Muscle layer of colon (tissue), 2 donors: Measurements from ENCODE around the gene TOR4A.

Experiments used
- H3K27ac ChIP-seq: one replicate; pipeline ENCODE4 v1.7.0; 2013; ENCODE audit warnings: low read depth, mild to moderate bottlenecking, low read length, moderate library complexity
- H3K27me3 ChIP-seq, 2 donors: one replicate each; pipeline ENCODE4 v1.7.0; 2013; ENCODE audit warnings: low read length in 2 of 2, mild to moderate bottlenecking in 2 of 2; ENCODE audit not compliant: insufficient read depth in 2 of 2, control insufficient read depth in 1 of 2
- H3K36me3 ChIP-seq: one replicate; pipeline ENCODE4 v1.7.0; 2013; ENCODE audit warnings: mild to moderate bottlenecking, low read length; ENCODE audit not compliant: insufficient read depth
- H3K4me1 ChIP-seq: one replicate; pipeline ENCODE4 v1.7.0; 2013; ENCODE audit warnings: mild to moderate bottlenecking, low read length; ENCODE audit not compliant: insufficient read depth
- H3K4me3 ChIP-seq, 2 donors: one replicate each; pipeline ENCODE4 v1.7.0; 2013; ENCODE audit warnings: low read length in 2 of 2, low read depth in 1 of 2, mild to moderate bottlenecking in 1 of 2, moderate library complexity in 1 of 2
- H3K9ac ChIP-seq: one replicate; pipeline ENCODE4 v1.7.0; 2013; ENCODE audit warnings: low read length
- H3K9me3 ChIP-seq: one replicate; pipeline ENCODE4 v1.7.0; 2013; ENCODE audit warnings: mild to moderate bottlenecking, low read length
- donor health status: abdominal sarcoma.
- donor health status: Adenocarcinoma of cecum.

Gene TOR4A

DNA sequence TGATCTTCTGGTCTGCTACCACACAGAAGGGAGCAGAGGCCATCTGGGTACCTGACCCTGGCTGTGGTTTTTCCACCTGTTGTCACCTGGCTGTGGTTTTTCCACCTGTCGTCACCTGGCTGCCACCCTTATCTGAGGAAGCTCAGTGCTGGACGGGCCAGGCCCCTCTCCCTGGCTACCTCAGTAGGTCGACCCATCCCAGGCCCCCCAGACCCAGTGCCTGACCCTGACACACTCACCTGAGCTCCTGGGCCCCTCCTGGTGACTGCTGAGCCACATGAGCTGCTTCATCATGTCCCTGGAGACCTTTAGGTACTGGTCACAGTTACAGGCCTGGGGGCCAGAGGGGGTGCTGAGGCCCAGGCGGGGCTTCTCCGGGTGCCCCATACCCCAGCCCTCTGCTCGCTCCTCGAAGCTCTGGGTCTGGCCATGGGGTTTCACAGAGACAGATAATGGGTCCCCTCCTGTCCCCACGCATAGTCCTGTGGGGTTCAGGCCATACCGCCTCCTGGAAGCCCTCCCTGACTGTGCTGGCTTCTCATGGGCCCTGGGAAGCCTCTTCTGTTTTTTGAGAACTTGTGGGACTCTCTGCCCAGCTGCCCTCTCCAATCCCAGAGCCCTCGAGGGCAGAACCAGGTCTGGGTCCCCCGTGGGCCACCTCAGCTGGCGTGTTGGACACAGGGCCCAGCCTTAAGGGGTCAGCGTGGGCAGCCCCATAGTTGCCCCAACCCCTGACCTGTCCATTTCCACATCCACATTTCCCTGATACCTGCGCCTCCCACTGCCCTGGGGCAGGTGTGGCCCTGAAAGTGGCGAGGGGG is 32.1 kb downstream of the TOR4A start:
- H3K27ac ChIP-seq, result no peak overlapping the region
- no peak overlapping the region for H3K4me3 ChIP-seq
- peaks cover 12% of the 10 kb centered on the region for H3K4me1 ChIP-seq
- no peaks in the 10 kb centered on the region for H3K9me3 ChIP-seq
- no peaks in the 10 kb centered on the region for H3K36me3 ChIP-seq
- H3K27me3 ChIP-seq, result peaks cover 9 to 36% of the 10 kb centered on the region in 2 donors
- no peak overlapping the region for H3K9ac ChIP-seq

- Histone ChIP-seq H3K9ac (no peak overlapping the region), H3K27me3 (peaks cover 9 to 32% of the 10 kb centered on the region in 2 donors), H3K4me3 (no peak overlapping the region), H3K4me1 (peaks cover 9% of the 10 kb centered on the region), H3K9me3 (no peaks in the 10 kb centered on the region), H3K36me3 (no peaks in the 10 kb centered on the region), H3K27ac (no peak overlapping the region)
Observed at GRCh38 chr9:137310189-137311052, 32.9 kb downstream of the TOR4A start.

GRCh38 chr9:137311171-137311985 is 33.9 kb downstream of the TOR4A start:
- no peaks in the 10 kb centered on the region for H3K4me1 ChIP-seq
- no peak overlapping the region for H3K4me3 ChIP-seq
- no peaks in the 10 kb centered on the region for H3K36me3 ChIP-seq
- no peaks in the 10 kb centered on the region for H3K9me3 ChIP-seq
- no peak overlapping the region for H3K9ac ChIP-seq
- peaks cover under 1 to 29% of the 10 kb centered on the region in 2 donors for H3K27me3 ChIP-seq
- no peak overlapping the region for H3K27ac ChIP-seq

DNA sequence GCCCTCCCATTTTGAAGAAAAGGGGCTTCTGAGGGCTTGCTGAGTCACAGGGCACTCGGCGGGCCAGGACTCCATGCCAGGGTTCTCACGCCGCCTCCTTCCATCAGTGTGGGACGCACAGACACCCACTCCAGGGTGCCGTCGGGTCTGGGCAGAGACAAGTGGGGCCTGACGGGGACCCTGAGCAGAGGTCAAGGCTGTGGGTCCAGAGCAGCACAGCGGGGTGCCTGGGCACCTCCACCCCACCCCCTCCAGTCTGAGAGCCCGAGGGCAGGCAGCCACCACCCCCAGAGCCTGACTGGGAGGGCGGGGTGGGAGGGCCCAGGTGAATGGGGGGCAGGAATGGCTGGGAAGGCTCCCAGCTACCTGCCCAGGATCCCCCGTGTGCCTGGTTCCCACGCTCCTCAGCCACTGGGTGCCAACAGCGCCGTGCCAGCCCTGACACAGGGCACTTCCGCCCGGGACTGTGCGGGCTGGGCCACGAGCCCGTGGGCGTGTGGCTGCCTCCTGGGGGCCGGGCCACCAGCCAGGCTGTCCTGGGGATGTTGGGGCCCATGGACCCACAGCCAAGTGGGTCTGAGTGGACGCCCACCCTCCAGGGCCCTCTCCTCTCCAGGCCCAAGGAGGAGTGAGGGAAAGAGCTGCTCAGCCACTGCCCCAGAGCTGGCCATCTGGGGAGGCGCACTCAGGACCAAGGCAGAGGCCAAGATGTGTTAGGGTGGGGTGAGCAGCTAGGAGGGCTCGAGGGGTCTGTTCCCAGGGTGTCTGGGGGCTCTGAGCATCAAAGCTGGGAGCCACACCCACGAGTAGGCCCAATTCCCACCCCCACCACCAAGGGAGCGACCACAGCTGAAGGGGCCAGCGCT is 34.7 kb downstream of the TOR4A start:
- Histone ChIP-seq H3K9ac (no peak overlapping the region), H3K4me3 (no peak overlapping the region), H3K27ac (no peak overlapping the region), H3K27me3 (peaks cover 0 to 29% of the 10 kb centered on the region in 2 donors), H3K36me3 (no peaks in the 10 kb centered on the region), H3K9me3 (no peaks in the 10 kb centered on the region), H3K4me1 (no peaks in the 10 kb centered on the region)

DNA sequence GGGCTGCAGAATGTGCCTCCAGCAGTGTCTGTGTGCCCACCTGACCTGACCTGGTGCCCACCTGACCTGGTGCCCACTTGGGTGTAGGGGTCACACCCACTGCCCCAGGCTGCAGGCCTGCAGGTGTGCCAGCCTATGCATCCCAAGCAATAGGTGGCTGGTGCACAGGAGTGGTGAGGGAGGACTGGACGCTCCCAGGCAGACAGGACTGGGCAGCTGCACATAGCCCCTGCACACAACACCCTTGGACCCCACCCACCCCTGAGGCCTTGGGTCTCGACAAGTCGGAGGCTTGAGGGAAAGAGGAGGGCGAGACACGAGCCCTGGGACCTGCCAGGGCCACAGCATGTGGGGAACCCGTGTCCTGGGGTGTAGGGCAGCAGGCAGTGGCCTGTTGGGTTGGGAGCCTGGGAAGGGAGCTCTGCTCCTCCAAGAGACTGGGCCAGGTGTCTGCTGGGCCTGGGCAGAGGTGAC is 35.4 kb downstream of the TOR4A start:
- H3K9ac ChIP-seq, result no peak overlapping the region
- H3K27me3 ChIP-seq, result peaks cover 0 to 30% of the 10 kb centered on the region in 2 donors
- no peaks in the 10 kb centered on the region for H3K36me3 ChIP-seq
- H3K27ac ChIP-seq, result no peak overlapping the region
- no peak overlapping the region for H3K4me3 ChIP-seq
- H3K4me1 ChIP-seq, result no peaks in the 10 kb centered on the region
- no peaks in the 10 kb centered on the region for H3K9me3 ChIP-seq

DNA sequence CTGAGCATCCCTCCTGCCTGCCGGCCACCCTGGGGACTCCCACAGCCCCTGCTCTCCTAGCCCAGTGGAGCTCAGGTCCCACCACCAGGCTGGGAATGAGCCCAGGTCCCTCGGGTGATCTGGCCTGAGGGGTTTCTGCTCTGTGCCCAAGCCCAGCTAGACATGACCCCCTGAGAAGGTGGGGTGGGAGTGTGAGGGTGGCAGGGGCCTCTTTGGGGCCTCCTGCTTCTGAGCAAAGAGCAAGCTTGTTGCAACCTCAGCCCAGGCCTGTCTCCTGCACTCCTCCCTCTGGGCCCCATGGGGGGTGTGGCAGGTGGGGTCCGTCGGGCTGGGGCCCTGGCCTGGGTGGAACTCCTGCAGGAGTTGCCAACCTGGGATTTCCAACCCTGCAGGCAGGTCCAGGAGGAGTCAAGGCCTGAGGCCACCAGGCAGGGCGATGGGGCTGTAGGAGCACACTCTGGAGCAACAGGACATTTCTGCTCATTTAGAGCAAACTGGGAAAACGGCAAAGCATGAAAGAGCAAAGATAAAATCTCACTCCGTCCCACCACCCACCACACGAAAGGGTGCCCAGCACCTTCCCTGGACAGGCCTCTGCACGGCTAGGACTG is 35.9 kb downstream of the TOR4A start:
- peaks cover 0 to 30% of the 10 kb centered on the region in 2 donors for H3K27me3 ChIP-seq
- H3K36me3 ChIP-seq, result no peaks in the 10 kb centered on the region
- H3K4me3 ChIP-seq, result no peak overlapping the region
- no peaks in the 10 kb centered on the region for H3K4me1 ChIP-seq
- no peak overlapping the region for H3K9ac ChIP-seq
- H3K27ac ChIP-seq, result no peak overlapping the region
- H3K9me3 ChIP-seq, result no peaks in the 10 kb centered on the region

- Histone ChIP-seq H3K9me3 (no peaks in the 10 kb centered on the region), H3K27me3 (peaks cover 0 to 30% of the 10 kb centered on the region in 2 donors), H3K4me3 (no peak overlapping the region), H3K4me1 (no peaks in the 10 kb centered on the region), H3K27ac (no peak overlapping the region), H3K36me3 (no peaks in the 10 kb centered on the region), H3K9ac (no peak overlapping the region)
Observed at GRCh38 chr9:137313956-137314560, 36.5 kb downstream of the TOR4A start.

GRCh38 chr9:137314561-137315560 is 37.3 kb downstream of the TOR4A start:
- Histone ChIP-seq H3K4me1 (no peaks in the 10 kb centered on the region), H3K36me3 (no peaks in the 10 kb centered on the region), H3K9me3 (no peaks in the 10 kb centered on the region), H3K27me3 (peaks cover 0 to 26% of the 10 kb centered on the region in 2 donors), H3K4me3 (no peak overlapping the region), H3K27ac (no peak overlapping the region), H3K9ac (no peak overlapping the region)

DNA sequence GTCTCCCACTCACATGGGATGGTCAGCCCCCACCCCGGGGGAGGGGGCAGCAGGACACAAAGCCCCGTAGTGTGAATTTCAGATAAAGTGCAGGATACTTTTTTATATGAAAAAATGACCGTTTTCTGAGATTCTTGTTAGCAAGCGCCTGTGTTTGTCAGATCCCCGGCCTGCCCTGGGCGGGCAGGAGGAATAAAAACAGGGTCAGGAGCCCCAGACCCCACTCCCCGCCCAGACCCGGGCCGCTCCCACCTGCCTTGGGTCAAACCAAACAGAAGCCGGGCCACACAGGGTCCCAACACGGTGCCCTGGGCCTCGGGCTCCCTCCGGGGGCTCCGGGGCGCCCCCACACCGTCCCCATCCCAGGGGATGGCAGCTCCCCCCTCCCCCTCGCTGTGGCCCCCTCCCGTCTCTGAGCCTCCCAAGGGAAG is 38.1 kb downstream of the TOR4A start:
- H3K9ac ChIP-seq, result no peak overlapping the region
- H3K27me3 ChIP-seq, result peaks cover 0 to 29% of the 10 kb centered on the region in 2 donors
- H3K36me3 ChIP-seq, result no peaks in the 10 kb centered on the region
- H3K4me3 ChIP-seq, result no peak overlapping the region
- H3K27ac ChIP-seq, result no peak overlapping the region
- H3K9me3 ChIP-seq, result no peaks in the 10 kb centered on the region
- no peaks in the 10 kb centered on the region for H3K4me1 ChIP-seq
